HepG2 (cell line): ENCODE results near the gene CD9. TPM values are rescaled to one million over a fixed set of nuclear protein-coding genes. Genes with fewer than 3 reads are reported as not detected.

ENCODE experiments used
- ATAC-seq: fragments of 200-7000 bp; cut with Tn5 transposase; 3 replicates; pipeline ENCODE4 v1.9.1; 2020; ENCODE audit warnings: mild to moderate bottlenecking, moderate library complexity
- BruUV-seq: library from RNA; stranded (reverse); fragments of 400-500 nt; replicated peaks from 2 replicates; lab custom pipeline; 2021; lab: Mats Ljungman, UMichigan
- CTCF ChIA-PET: fragments of 300-600 bp; formaldehyde crosslinking; extraction: SDS; loops from one replicate; lab custom pipeline; 2021; ENCODE audit warnings: low total read pairs, inconsistent platforms, low intra/inter-chr PET ratio; lab: Yijun Ruan, JAX
- POLR2A ChIA-PET: fragments of 350-600 bp; sonication (Branson Sonifier 250); formaldehyde crosslinking; loops from one replicate; lab custom pipeline; 2020; ENCODE audit warnings: antibody characterized with exemption, inconsistent platforms; lab: Yijun Ruan, JAX
- DNase-seq: peaks from one replicate; pipeline ENCODE4 v3.0.0-alpha.2; 2015; ENCODE audit warnings: low spot score
- FAIRE-seq: peaks from 3 replicates; lab custom pipeline; 2011; peaks lifted over from hg19 to GRCh38; lab: Jason Lieb, UNC
- H2AFZ ChIP-seq: one replicate; pipeline ENCODE4 v1.6.1; 2011; ENCODE audit warnings: low read length, inconsistent platforms
- H3K27ac ChIP-seq: fragments of 300-600 bp; 3 replicates; pipeline ENCODE4 v1.8.0; 2011; ENCODE audit warnings: mixed run types, mild to moderate bottlenecking, mixed read lengths, low read length, inconsistent platforms; ENCODE audit not compliant: insufficient read depth; ENCODE audit errors: extremely low read length
- H3K27me3 ChIP-seq, 2 experiments: fragments of 200-600 bp in 1 of 2; 2 replicates in 1 of 2; 3 replicates in 1 of 2; pipeline versions ENCODE4 v1.6.0 to v1.8.0; 2011; ENCODE audit warnings: low read length in 2 of 2, mild to moderate bottlenecking in 2 of 2, moderate library complexity in 2 of 2, inconsistent platforms in 1 of 2; ENCODE audit not compliant: insufficient read depth in 2 of 2, control insufficient read depth in 1 of 2
- H3K36me3 ChIP-seq, 2 experiments: fragments of 200-600 bp in 1 of 2; replicated peaks in 1 of 2; 2 replicates in 1 of 2; 3 replicates in 1 of 2; pipeline versions ENCODE4 v1.5.1 to v1.8.0; 2011; ENCODE audit warnings: low read length in 2 of 2, inconsistent platforms in 1 of 2; ENCODE audit not compliant: insufficient read depth in 2 of 2, control insufficient read depth in 1 of 2
- H3K4me1 ChIP-seq: 2 replicates; pipeline ENCODE4 v1.5.1; 2012; ENCODE audit warnings: low read length, inconsistent platforms; ENCODE audit not compliant: insufficient read depth
- H3K4me2 ChIP-seq: 2 replicates; pipeline ENCODE4 v1.6.0; 2011; ENCODE audit warnings: low read depth, low read length, inconsistent platforms
- H3K4me3 ChIP-seq, 3 experiments: fragments of 200-600 bp in 1 of 3; sonication (generic), shearing (Covaris generic) in 1 of 3; replicated peaks in 1 of 3; 2 replicates each; pipeline ENCODE4 v1.5.1; 2011 to 2016; ENCODE audit warnings: low read length in 3 of 3, inconsistent platforms in 2 of 3, low read depth in 2 of 3, mild to moderate bottlenecking in 2 of 3, control low read depth in 1 of 3, mixed read lengths in 1 of 3; ENCODE audit not compliant: insufficient read depth in 1 of 3
- H3K79me2 ChIP-seq: one replicate; pipeline ENCODE4 v1.6.1; 2011; ENCODE audit warnings: low read length, inconsistent platforms; ENCODE audit not compliant: insufficient read depth
- H3K9ac ChIP-seq: 2 replicates; pipeline ENCODE4 v1.6.0; 2011; ENCODE audit warnings: mild to moderate bottlenecking, low read depth, low read length, inconsistent platforms; ENCODE audit not compliant: insufficient read depth
- H3K9me3 ChIP-seq: 2 replicates; pipeline ENCODE4 v1.5.1; 2012; ENCODE audit warnings: mild to moderate bottlenecking, low read length
- H4K20me1 ChIP-seq: 2 replicates; pipeline ENCODE4 v1.6.0; 2011; ENCODE audit warnings: inconsistent platforms, mild to moderate bottlenecking, low read length, moderate library complexity; ENCODE audit not compliant: insufficient read depth
- ADNP ChIP-seq: sonication (generic); formaldehyde crosslinking; IDR thresholded peaks from 2 replicates; pipeline ENCODE4 v1.4.0; 2020; ENCODE audit warnings: missing genetic modification reagents
- AKNA ChIP-seq: sonication (generic); formaldehyde crosslinking; IDR thresholded peaks from 2 replicates; pipeline ENCODE4 v1.4.0; 2020; ENCODE audit warnings: missing genetic modification reagents, borderline replicate concordance
- BCL6 ChIP-seq: IDR thresholded peaks from 2 replicates; pipeline ENCODE4 v1.6.1; 2016; ENCODE audit warnings: missing genetic modification reagents, missing compliant biosample characterization
- CSRNP1 ChIP-seq: sonication (generic); formaldehyde crosslinking; IDR thresholded peaks from 2 replicates; pipeline ENCODE4 v1.8.1; 2023; ENCODE audit warnings: mild to moderate bottlenecking, missing genetic modification reagents
- DDIT3 ChIP-seq: sonication (generic); formaldehyde crosslinking; IDR thresholded peaks from 2 replicates; pipeline ENCODE4 v1.4.0; 2020; ENCODE audit warnings: mild to moderate bottlenecking, missing genetic modification reagents
- GLI4 ChIP-seq: sonication (generic); formaldehyde crosslinking; IDR thresholded peaks from 2 replicates; pipeline ENCODE4 v1.5.1; 2020; ENCODE audit warnings: missing genetic modification reagents, mild to moderate bottlenecking, moderate library complexity, borderline replicate concordance
- MXD3 ChIP-seq: IDR thresholded peaks from 2 replicates; pipeline ENCODE4 v1.6.1; 2016; ENCODE audit warnings: mild to moderate bottlenecking, missing biosample characterization, missing genetic modification reagents
- NFYC ChIP-seq: IDR thresholded peaks from 2 replicates; pipeline ENCODE4 v1.6.1; 2016; ENCODE audit warnings: missing genetic modification reagents, missing compliant biosample characterization
- PHF8 ChIP-seq: sonication (generic); formaldehyde crosslinking; IDR thresholded peaks from 2 replicates; pipeline ENCODE4 v1.5.0; 2020; ENCODE audit warnings: missing genetic modification reagents
- RXRA ChIP-seq: sonication (generic); formaldehyde crosslinking; IDR thresholded peaks from 2 replicates; pipeline ENCODE4 v1.5.1; 2020; ENCODE audit warnings: missing genetic modification reagents
- ZNF160 ChIP-seq: sonication (generic); formaldehyde crosslinking; IDR thresholded peaks from 2 replicates; pipeline ENCODE4 v1.8.0; 2022; ENCODE audit warnings: mild to moderate bottlenecking, inconsistent platforms, missing genetic modification reagents
- ZNF616 ChIP-seq: sonication (generic); formaldehyde crosslinking; IDR thresholded peaks from 2 replicates; pipeline ENCODE4 v1.5.0; 2020; ENCODE audit warnings: low read depth, mild to moderate bottlenecking, missing genetic modification reagents
- WGBS: methylation state at CpG from one replicate; pipeline ENCODE4 v1.1.6; 2017; ENCODE audit warnings: low lambda C conversion rate; 5-methylcytosine and 5-hydroxymethylcytosine counted together
- in situ Hi-C: cut with HindIII; loops from 2 replicates; pipeline ENCODE4 v1.10.0; 2017; ENCODE audit warnings: low pct_unique_long_range_greater_than_20kb; ENCODE audit not compliant: extremely low pct_ligation_motif_present
- intact Hi-C: fragments of 100-400 bp; cut with micrococcal nuclease; formaldehyde crosslinking; loops from one replicate; pipeline ENCODE4 v1.10.0; 2022; ENCODE audit not compliant: unreplicated experiment
- polyA plus RNA-seq, 8 experiments: library from polyadenylated mRNA; depleted of rRNA in 3 of 8; stranded (reverse) in 7 of 8; unstranded in 1 of 8; fragments of >200 nt; fragmentation: Illumina TruSeq in 4 of 8; extraction: Trizol in 4 of 8; gene quantifications; 2 replicates each; pipeline versions ENCODE4 v1.2.1 to v1.2.3, GENCODE V29; 2011 to 2016; ENCODE audit warnings: low read depth in 4 of 8, missing spikeins in 1 of 8, mixed read lengths in 1 of 8; ENCODE audit not compliant: insufficient read depth in 1 of 8
- total RNA-seq, 5 experiments: library from RNA; depleted of rRNA; stranded (reverse); fragments of >200 nt; fragmentation: Illumina TruSeq; extraction: Trizol; gene quantifications; 2 replicates each; pipeline ENCODE4 v1.2.3, GENCODE V29; 2016; ENCODE audit warnings: low read depth in 1 of 5

CD9 gene
- total and polyA plus RNA-seq, 2 of the 13 experiments (the other 11 are each of a cell fraction or from before 2014, with no cell fraction given) = 5.8 to 38.3 TPM

- no peak for TF ChIP-seq AKNA
- TF ChIP-seq RXRA (CRISPR knock-in tag) = no peak
- TF ChIP-seq MXD3 (CRISPR knock-in tag) = no peak
- no peak for TF ChIP-seq ADNP (CRISPR knock-in tag)
- no peak for TF ChIP-seq DDIT3
- TF ChIP-seq PHF8 (CRISPR knock-in tag) = no peak
- no peak for TF ChIP-seq BCL6
- no peak for TF ChIP-seq NFYC
- no peak for TF ChIP-seq CSRNP1 (CRISPR knock-in tag)
- no peak for TF ChIP-seq ZNF160
- TF ChIP-seq GLI4 (CRISPR knock-in tag) = no peak
- no peak for TF ChIP-seq ZNF616 (CRISPR knock-in tag)
- TF ChIP-seq, all 625 proteins: peak for 0
- ChIA-PET CTCF (no interaction called here), POLR2A (no interaction called here)
- Histone ChIP-seq H3K27ac (no peak overlapping the region), H4K20me1 (no peaks in the 10 kb centered on the region), H3K9ac (no peak overlapping the region), H3K27me3 (peaks cover 4 to 27% of the 10 kb centered on the region in 2 experiments; a peak in 4 of 5 replicates), H3K79me2 (no peaks in the 10 kb centered on the region), H3K36me3 (no peaks in the 10 kb centered on the region), H2AFZ (no peak overlapping the region), H3K9me3 (no peaks in the 10 kb centered on the region), H3K4me3 (no peak overlapping the region), H3K4me1 (peaks cover 27% of the 10 kb centered on the region), H3K4me2 (no peak overlapping the region)
- 17% methylated on average over 5 of the region's 8 CpGs for WGBS
- in situ Hi-C loops = no loop called here
- intact Hi-C loops = no loop called here
- FAIRE-seq (no peak), ATAC-seq (no peak), DNase-seq (no peak)
- BruUV-seq = no TSS peak
These were observed 36.7 kb upstream of the CD9 start for GRCh38 chr12:6163416-6164060.
